ENCODE measurements around the gene ITFG2.
"Not testable (repeated sequence)": the region's sequence is repeated elsewhere in the genome, so short reads cannot be mapped to it uniquely, and the experiment has no call there.

Gene ITFG2

GRCh38 chr12:2832550-2833127, 20.2 kb downstream of the ITFG2 start:
- no peak for DNase-seq

- DNase-seq, result no peak
These were observed 20.9 kb downstream of the ITFG2 start for GRCh38 chr12:2833327-2833726.

GRCh38 chr12:2833810-2834209, 21.3 kb downstream of the ITFG2 start:
- DNase-seq, result no peak

- DNase-seq, result no peak
These were observed 22.4 kb downstream of the ITFG2 start, which contains the start of gene NRIP2 for GRCh38 chr12:2834581-2835491. Gene NRIP2, minus strand, starts transcription at chr12:2835035. Its CDS starts 52 bp downstream, at chr12:2834983.

GRCh38 chr12:2835691-2836403, 23.4 kb downstream of the ITFG2 start:
- DNase-seq, result no peak

GRCh38 chr12:2836574-2836973, 24.1 kb downstream of the ITFG2 start:
- DNase-seq, result no peak

- no peak for DNase-seq
These were observed 28.7 kb downstream of the ITFG2 start for GRCh38 chr12:2841056-2841650.

- DNase-seq, result no peak
These were observed 30.5 kb downstream of the ITFG2 start for GRCh38 chr12:2842948-2843347.

GRCh38 chr12:2844786-2845185, 32.3 kb downstream of the ITFG2 start:
- DNase-seq, result no peak

- DNase-seq, result no peak
These were observed 32.8 kb downstream of the ITFG2 start for GRCh38 chr12:2845280-2845679.

- DNase-seq, result no peak
These were observed 39.5 kb downstream of the ITFG2 start for GRCh38 chr12:2851931-2852330.

GRCh38 chr12:2853626-2854025, 41.2 kb downstream of the ITFG2 start:
- peak; percentile 59 for DNase-seq

- no peak for DNase-seq
These were observed 42.4 kb downstream of the ITFG2 start for GRCh38 chr12:2854669-2855453.

- no peak for DNase-seq
These were observed 43.1 kb downstream of the ITFG2 start for GRCh38 chr12:2855546-2855945.

- no peak for DNase-seq
These were observed 43.6 kb downstream of the ITFG2 start for GRCh38 chr12:2856051-2856450.

- peak; percentile 85 for DNase-seq
These were observed 44.6 kb downstream of the ITFG2 start, which contains the start of gene TEX52 for GRCh38 chr12:2857021-2857431. Gene TEX52, minus strand, starts transcription at chr12:2857039. Its CDS starts 13 bp downstream, at chr12:2857026.

GRCh38 chr12:2857576-2857975, 45.1 kb downstream of the ITFG2 start:
- peak; percentile 27 for DNase-seq

- no peak for DNase-seq
These were observed 45.9 kb downstream of the ITFG2 start for GRCh38 chr12:2858334-2858733.

- no peak for DNase-seq
These were observed 46.5 kb downstream of the ITFG2 start for GRCh38 chr12:2858944-2859421.

GRCh38 chr12:2860170-2860569, 47.7 kb downstream of the ITFG2 start:
- no peak for DNase-seq

GRCh38 chr12:2862876-2863275, 50.4 kb downstream of the ITFG2 start:
- DNase-seq, result no peak

- DNase-seq, result not testable (repeated sequence)
These were observed 50.9 kb downstream of the ITFG2 start for GRCh38 chr12:2863402-2863801.
